ENCODE results near the gene COL18A1. TPM values are rescaled to one million over a fixed set of nuclear protein-coding genes. Genes with fewer than 3 reads are reported as not detected.

COL18A1 gene
- total RNA-seq, 1 experiment from 2014 or later: 676 TPM

- Histone ChIP-seq H3K9me3 (ENCODE audit: control insufficient read depth, insufficient read depth, low read depth, low read length) (peaks cover 4% of the 10 kb centered on the region; the same call in 1 of the 2 replicates), H3K27ac (ENCODE audit: low read length) (no peak overlapping the region; the same call in 1 of the 2 replicates), H3K4me3 (ENCODE audit: low read depth in 2 of 2, low read length in 2 of 2) (no peak overlapping the region), H3K4me1 (ENCODE audit: control insufficient read depth, insufficient read depth, low read length) (peaks cover 9% of the 10 kb centered on the region), H3K36me3 (ENCODE audit: control insufficient read depth, insufficient read depth, low read length) (no peaks in the 10 kb centered on the region), H3K27me3 (ENCODE audit: control insufficient read depth, insufficient read depth, low read length) (no peaks in the 10 kb centered on the region)
- TF ChIP-seq REST (IDR thresholded peaks at IDR 0.05; ENCODE audit: insufficient read depth in 1 of 2, low read depth in 2 of 2, low read length in 1 of 2) (no peak), POLR2AphosphoS5 (IDR thresholded peaks at IDR 0.05; ENCODE audit: low read depth, low read length) (no peak), CTCF (IDR thresholded peaks at IDR 0.05) (no peak), TCF7L2 (IDR thresholded peaks at IDR 0.05; ENCODE audit: low read depth, low read length) (no peak), SIN3A (IDR thresholded peaks at IDR 0.05; ENCODE audit: borderline replicate concordance, insufficient read depth, low read depth, low read length) (no peak)
- in situ Hi-C loops (cut with HindIII; ENCODE audit: low pct_unique_long_range_greater_than_20kb, low sequenced_read_pairs): no loop called here
- ChIA-PET POLR2A (no interaction called here), CTCF (no interaction called here)
- DNase-seq (ENCODE audit: low read depth, low spot score) (no peak), ATAC-seq (no peak)
- BruUV-seq (replicated peaks): no TSS peak
- intact Hi-C loops (cut with micrococcal nuclease; ENCODE audit: unreplicated experiment): no loop called here
Observed at GRCh38 chr21:45377325-45377709, 27.6 kb upstream of the COL18A1 start.

- Histone ChIP-seq H3K27ac (ENCODE audit: low read length) (peak overlapping the region; percentile 69), H3K4me3 (ENCODE audit: low read depth in 2 of 2, low read length in 2 of 2) (no peak overlapping the region)
- intact Hi-C loops (cut with micrococcal nuclease; ENCODE audit: unreplicated experiment): no loop called here
Observed at GRCh38 chr21:45377866-45378257, 27.1 kb upstream of the COL18A1 start.

More at GRCh38 chr21:45377866-45378257, 27.1 kb upstream of the COL18A1 start:
- DNase-seq (ENCODE audit: low read depth, low spot score): no peak
- peaks cover 9% of the 10 kb centered on the region for H3K4me1 ChIP-seq (ENCODE audit: control insufficient read depth, insufficient read depth, low read length)
- no peaks in the 10 kb centered on the region; the same call in 1 of the 2 replicates for H3K9me3 ChIP-seq (ENCODE audit: control insufficient read depth, insufficient read depth, low read depth, low read length)
- no peak for TF ChIP-seq CTCF (IDR thresholded peaks at IDR 0.05)
- TF ChIP-seq POLR2AphosphoS5 (IDR thresholded peaks at IDR 0.05; ENCODE audit: low read depth, low read length): no peak
- TF ChIP-seq TCF7L2 (IDR thresholded peaks at IDR 0.05; ENCODE audit: low read depth, low read length): no peak
- no peak for TF ChIP-seq REST (IDR thresholded peaks at IDR 0.05; ENCODE audit: insufficient read depth in 1 of 2, low read depth in 2 of 2, low read length in 1 of 2)
- TF ChIP-seq SIN3A (IDR thresholded peaks at IDR 0.05; ENCODE audit: borderline replicate concordance, insufficient read depth, low read depth, low read length): no peak
- BruUV-seq (replicated peaks): no TSS peak
- no peaks in the 10 kb centered on the region for H3K36me3 ChIP-seq (ENCODE audit: control insufficient read depth, insufficient read depth, low read length)
- in situ Hi-C loops (cut with HindIII; ENCODE audit: low pct_unique_long_range_greater_than_20kb, low sequenced_read_pairs): no loop called here
- H3K27me3 ChIP-seq (ENCODE audit: control insufficient read depth, insufficient read depth, low read length): no peaks in the 10 kb centered on the region
- POLR2A ChIA-PET: no interaction called here
- ATAC-seq: no peak
- CTCF ChIA-PET: no interaction called here

All from Panc1 (cell line).